Measurements from ENCODE around the gene SPATA18. TPM values are rescaled to one million over a fixed set of nuclear protein-coding genes. Genes with fewer than 3 reads are reported as not detected.

The SPATA18 gene
- total and polyA plus RNA-seq, 9 of the 15 experiments (the other 6 are each of a cell fraction or from before 2014, with no cell fraction given): 0.09 TPM; not detected in 8

- TF ChIP-seq ZNF318 (IDR thresholded peaks at IDR 0.05; ENCODE audit: borderline replicate concordance in 1 of 2, low read depth in 1 of 2) (no peak), XRCC4 (IDR thresholded peaks at IDR 0.05; ENCODE audit: extremely low read depth, insufficient read depth, insufficient read length) (no peak), CBX5 (IDR thresholded peaks at IDR 0.05; ENCODE audit: borderline replicate concordance, low read depth) (no peak), SOX6 (IDR thresholded peaks at IDR 0.05) (no peak), ZBTB11 (CRISPR knock-in tag; IDR thresholded peaks at IDR 0.05) (no peak), ZFP91 (CRISPR knock-in tag; IDR thresholded peaks at IDR 0.05) (no peak), ZNF444 (CRISPR knock-in tag; IDR thresholded peaks at IDR 0.05) (no peak), SPI1 (IDR thresholded peaks at IDR 0.05; ENCODE audit: borderline replicate concordance, low read depth, low read length) (no peak), BHLHE40 (IDR thresholded peaks at IDR 0.05; ENCODE audit: low read length) (no peak), MEIS2 (IDR thresholded peaks at IDR 0.05; ENCODE audit: partially characterized antibody) (no peak)
- TF ChIP-seq, protein P1, sequence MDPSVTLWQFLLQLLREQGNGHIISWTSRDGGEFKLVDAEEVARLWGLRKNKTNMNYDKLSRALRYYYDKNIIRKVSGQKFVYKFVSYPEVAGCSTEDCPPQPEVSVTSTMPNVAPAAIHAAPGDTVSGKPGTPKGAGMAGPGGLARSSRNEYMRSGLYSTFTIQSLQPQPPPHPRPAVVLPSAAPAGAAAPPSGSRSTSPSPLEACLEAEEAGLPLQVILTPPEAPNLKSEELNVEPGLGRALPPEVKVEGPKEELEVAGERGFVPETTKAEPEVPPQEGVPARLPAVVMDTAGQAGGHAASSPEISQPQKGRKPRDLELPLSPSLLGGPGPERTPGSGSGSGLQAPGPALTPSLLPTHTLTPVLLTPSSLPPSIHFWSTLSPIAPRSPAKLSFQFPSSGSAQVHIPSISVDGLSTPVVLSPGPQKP (CRISPR knock-in tag; IDR thresholded peaks at IDR 0.05): no peak
- TF ChIP-seq, protein P2, sequence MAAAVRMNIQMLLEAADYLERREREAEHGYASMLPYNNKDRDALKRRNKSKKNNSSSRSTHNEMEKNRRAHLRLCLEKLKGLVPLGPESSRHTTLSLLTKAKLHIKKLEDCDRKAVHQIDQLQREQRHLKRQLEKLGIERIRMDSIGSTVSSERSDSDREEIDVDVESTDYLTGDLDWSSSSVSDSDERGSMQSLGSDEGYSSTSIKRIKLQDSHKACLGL (CRISPR knock-in tag; IDR thresholded peaks at IDR 0.05; ENCODE audit: borderline replicate concordance, poor library complexity, severe bottlenecking): no peak
Measured at GRCh38 chr4:52126966-52127365, 75.9 kb downstream of the SPATA18 start (continued).

All from K562 (cell line).